Measurements from ENCODE around the gene CDRT15L2. TPM values are rescaled to one million over a fixed set of nuclear protein-coding genes. Genes with fewer than 3 reads are reported as not detected.
"Not testable (repeated sequence)": the region's sequence is repeated elsewhere in the genome, so short reads cannot be mapped to it uniquely, and the experiment has no call there.

CDRT15L2 gene
- total RNA-seq, 1 donor from 2014 or later = not detected

DNA sequence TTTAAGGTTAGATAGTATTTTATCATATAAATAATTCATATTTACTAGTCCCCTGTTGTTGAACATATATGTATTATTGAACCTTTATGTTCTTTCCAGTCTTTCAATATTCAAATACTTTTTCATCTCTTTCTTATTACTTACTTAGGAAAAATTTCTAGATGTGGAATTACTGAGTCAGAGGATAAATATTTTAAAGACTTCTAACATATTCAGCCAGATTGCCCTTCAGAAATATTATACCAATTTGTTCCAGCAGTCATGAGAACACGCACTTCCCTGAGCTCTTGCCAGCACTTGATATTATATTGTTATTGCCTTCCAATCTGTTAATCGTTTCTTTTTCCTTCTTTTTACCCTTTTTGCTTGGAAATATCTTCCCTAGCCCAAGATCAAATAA lies 4.5 kb upstream of the CDRT15L2 start:
- DNase-seq = peak; percentile 4

GRCh38 chr17:20583891-20584577 lies 4.5 kb downstream of the CDRT15L2 start:
- not testable (repeated sequence) for DNase-seq

GRCh38 chr17:20588744-20589453 lies 9.4 kb downstream of the CDRT15L2 start:
- DNase-seq = peak; percentile 14

DNA sequence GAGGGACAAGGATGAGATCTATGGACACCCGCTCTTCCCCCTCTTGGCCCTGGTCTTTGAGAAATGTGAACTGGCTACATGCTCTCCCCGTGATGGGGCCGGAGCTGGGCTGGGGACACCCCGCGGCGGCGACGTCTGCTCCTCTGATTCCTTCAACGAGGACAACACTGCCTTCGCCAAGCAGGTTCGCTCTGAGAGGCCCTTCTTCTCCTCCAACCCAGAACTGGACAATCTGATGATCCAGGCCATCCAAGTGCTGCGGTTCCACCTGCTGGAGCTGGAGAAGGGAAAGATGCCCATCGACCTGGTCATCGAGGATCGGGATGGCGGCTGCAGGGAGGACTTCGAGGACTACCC lies 9.9 kb downstream of the CDRT15L2 start:
- not testable (repeated sequence) for DNase-seq

- DNase-seq = not testable (repeated sequence)
Measured at GRCh38 chr17:20591040-20591439, 11.5 kb downstream of the CDRT15L2 start.

DNA sequence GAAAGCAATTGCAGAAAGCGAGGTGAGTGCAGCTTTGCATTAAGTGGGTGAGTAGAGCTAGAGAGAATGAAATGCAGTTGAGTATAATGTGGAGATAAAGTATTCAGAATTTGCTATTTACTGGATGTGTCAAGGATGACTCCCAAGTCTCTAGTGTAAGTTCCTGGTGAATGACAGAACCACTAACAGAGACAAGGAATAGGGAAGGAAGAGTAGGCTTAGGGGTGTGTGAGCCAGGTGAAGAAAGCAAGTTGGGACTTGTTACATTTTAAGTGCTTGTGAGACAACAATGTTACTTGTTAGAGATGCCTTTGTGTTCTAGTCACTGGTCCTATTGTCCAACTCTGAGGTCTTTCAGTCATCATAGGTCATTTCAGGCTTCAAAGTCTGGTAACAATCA lies 26.0 kb downstream of the CDRT15L2 start:
- not testable (repeated sequence) for DNase-seq

GRCh38 chr17:20609490-20609889 lies 30.0 kb downstream of the CDRT15L2 start:
- not testable (repeated sequence) for DNase-seq

GRCh38 chr17:20611309-20611708 lies 31.8 kb downstream of the CDRT15L2 start:
- DNase-seq = no peak

- no peak for DNase-seq
Measured at GRCh38 chr17:20612635-20613034, 33.1 kb downstream of the CDRT15L2 start.

- no peak for DNase-seq
Measured at GRCh38 chr17:20613248-20613647, 33.7 kb downstream of the CDRT15L2 start.

DNA sequence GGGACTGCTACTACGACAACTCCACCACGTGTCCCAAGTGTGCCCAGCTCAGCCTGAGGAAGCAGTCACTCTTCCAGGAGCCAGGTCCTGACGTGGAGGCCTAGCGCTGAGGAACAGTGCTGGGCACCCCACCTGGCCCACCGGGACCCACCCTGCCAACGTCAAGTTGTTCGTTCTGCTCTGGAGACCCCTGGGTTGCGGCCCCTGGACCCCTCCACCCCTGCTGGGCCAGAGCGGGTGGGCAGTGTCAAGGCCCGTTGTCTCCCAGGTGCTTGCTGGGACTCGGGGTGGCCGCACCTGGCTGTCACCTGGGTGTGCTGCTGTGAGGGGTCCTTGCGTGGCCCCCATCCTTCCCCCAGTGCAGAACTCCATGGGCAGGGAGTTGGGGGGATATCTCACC lies 34.4 kb downstream of the CDRT15L2 start:
- DNase-seq = no peak

DNA sequence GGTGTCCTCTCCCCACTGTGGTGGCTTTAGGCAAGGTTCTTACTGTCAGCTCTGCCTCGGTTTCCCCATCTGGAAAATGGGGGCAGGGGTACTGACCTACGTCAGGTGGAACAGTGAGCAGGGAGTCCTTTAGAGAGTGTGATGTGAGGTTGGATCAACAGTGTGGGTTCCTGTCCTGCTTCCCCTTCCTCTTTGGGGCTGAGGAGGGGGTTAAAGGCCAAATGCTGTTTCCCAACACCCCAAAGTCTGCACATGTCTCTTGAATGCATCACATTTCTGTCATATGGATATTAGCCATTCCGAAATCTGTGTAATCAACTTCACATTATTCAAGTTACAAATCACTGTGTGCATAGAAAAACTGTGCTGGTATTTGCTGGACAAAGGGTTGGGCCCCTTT lies 35.9 kb downstream of the CDRT15L2 start:
- DNase-seq = not testable (repeated sequence)

Small RNA genes lying within 50 kb of the gene (small RNA-seq; reads per million reads assigned to genes)
- gene AC015818.1 (ENCODE audit: low replicate concordance) (not detected), gene AC087499.1 (ENCODE audit: low replicate concordance) (not detected), gene AC087499.3 (ENCODE audit: low replicate concordance) (not detected)

Other genes starting within 250 kb of the CDRT15L2 start
- 4.7 TPM for gene LGALS9B, start 112.2 kb upstream of the CDRT15L2 start, total RNA-seq

Data from tongue (tissue), 3 donors.